H9 (cell line): ENCODE data around the gene ATP6V1B1. TPM values are rescaled to one million over a fixed set of nuclear protein-coding genes. Genes with fewer than 3 reads are reported as not detected.
A peak's percentile ranks its signal among the peaks of the same experiment; 100 is the strongest.

ENCODE experiments used
- DNase-seq: peaks from one replicate; pipeline ENCODE4 v3.0.0-alpha.2; 2017
- H2AFZ ChIP-seq: one replicate; pipeline ENCODE4 v1.6.1; 2013; ENCODE audit warnings: mild to moderate bottlenecking, low read length, control low read depth, moderate library complexity
- H2AK5ac ChIP-seq: 2 replicates; pipeline ENCODE4 v1.6.1; 2013; ENCODE audit warnings: low read length, control low read depth, mixed read lengths; ENCODE audit not compliant: insufficient read length
- H2BK120ac ChIP-seq: one replicate; pipeline ENCODE4 v1.6.1; 2013; ENCODE audit warnings: low read depth, mild to moderate bottlenecking, low read length, control low read depth, inconsistent platforms; ENCODE audit not compliant: poor library complexity, severe bottlenecking
- H2BK12ac ChIP-seq: 2 replicates; pipeline ENCODE4 v1.6.1; 2013; ENCODE audit warnings: low read length, control low read depth, mixed read lengths, low read depth; ENCODE audit not compliant: insufficient read length
- H2BK15ac ChIP-seq: 2 replicates; pipeline ENCODE4 v1.6.1; 2013; ENCODE audit warnings: low read depth, low read length, control low read depth
- H2BK20ac ChIP-seq: one replicate; pipeline ENCODE4 v1.6.1; 2013; ENCODE audit warnings: low read depth, mild to moderate bottlenecking, low read length, control low read depth, inconsistent platforms; ENCODE audit not compliant: poor library complexity, severe bottlenecking
- H2BK5ac ChIP-seq: 2 replicates; pipeline ENCODE4 v1.6.1; 2013; ENCODE audit warnings: low read length, control low read depth, mixed read lengths; ENCODE audit not compliant: insufficient read length
- H3K14ac ChIP-seq: 2 replicates; pipeline ENCODE4 v1.6.1; 2013; ENCODE audit warnings: low read length, control low read depth; ENCODE audit not compliant: insufficient read depth
- H3K18ac ChIP-seq: 2 replicates; pipeline ENCODE4 v1.6.1; 2013; ENCODE audit warnings: low read depth, mild to moderate bottlenecking, mixed read lengths, low read length, control low read depth; ENCODE audit not compliant: insufficient read length
- H3K23ac ChIP-seq: 2 replicates; pipeline ENCODE4 v1.6.1; 2013; ENCODE audit warnings: low read length, control low read depth, mixed read lengths, low read depth; ENCODE audit not compliant: insufficient read length
- H3K23me2 ChIP-seq: 2 replicates; pipeline ENCODE4 v1.6.1; 2013; ENCODE audit warnings: low read depth, mild to moderate bottlenecking, mixed read lengths, low read length, control low read depth; ENCODE audit not compliant: insufficient read length, poor library complexity, severe bottlenecking
- H3K27ac ChIP-seq: 2 replicates; pipeline ENCODE4 v1.5.1; 2013; ENCODE audit warnings: low read length, control low read depth, mixed read lengths, low read depth; ENCODE audit not compliant: insufficient read length
- H3K27me3 ChIP-seq: 2 replicates; pipeline ENCODE4 v1.6.1; 2013; ENCODE audit warnings: low read length, control low read depth, inconsistent platforms; ENCODE audit not compliant: insufficient read depth
- H3K4ac ChIP-seq: 2 replicates; pipeline ENCODE4 v1.6.1; 2013; ENCODE audit warnings: low read depth, mild to moderate bottlenecking, control low read depth, inconsistent platforms, low read length, moderate library complexity
- H3K4me1 ChIP-seq: 2 replicates; pipeline ENCODE4 v1.6.1; 2013; ENCODE audit warnings: low read length, control low read depth, inconsistent platforms; ENCODE audit not compliant: insufficient read depth
- H3K4me2 ChIP-seq: 2 replicates; pipeline ENCODE4 v1.6.1; 2013; ENCODE audit warnings: low read length, control low read depth, mixed read lengths; ENCODE audit not compliant: insufficient read length, insufficient read depth
- H3K56ac ChIP-seq: 2 replicates; pipeline ENCODE4 v1.6.1; 2013; ENCODE audit warnings: low read depth, mild to moderate bottlenecking, mixed read lengths, low read length, control low read depth; ENCODE audit not compliant: insufficient read length
- H3K79me1 ChIP-seq: 2 replicates; pipeline ENCODE4 v1.6.1; 2013; ENCODE audit warnings: low read depth, mild to moderate bottlenecking, moderate library complexity, low read length, control low read depth, inconsistent platforms; ENCODE audit not compliant: insufficient read depth, poor library complexity, severe bottlenecking
- H3K79me2 ChIP-seq: 2 replicates; pipeline ENCODE4 v1.6.1; 2013; ENCODE audit warnings: low read length, control low read depth, inconsistent platforms; ENCODE audit not compliant: insufficient read depth
- H3K9ac ChIP-seq: 2 replicates; pipeline ENCODE4 v1.6.1; 2013; ENCODE audit warnings: low read length, control low read depth, mixed read lengths; ENCODE audit not compliant: insufficient read length; ENCODE audit errors: extremely low read depth
- H3K9me3 ChIP-seq: one replicate; pipeline ENCODE4 v1.6.1; 2013; ENCODE audit warnings: low read depth, low read length, inconsistent platforms; ENCODE audit not compliant: control insufficient read depth
- H3T11ph ChIP-seq: one replicate; pipeline ENCODE4 v1.6.1; 2013; ENCODE audit warnings: mild to moderate bottlenecking, low read length, control low read depth, inconsistent platforms
- H4K20me1 ChIP-seq: one replicate; pipeline ENCODE4 v1.6.1; 2013; ENCODE audit not compliant: control insufficient read depth, insufficient read length, insufficient read depth
- H4K5ac ChIP-seq: 2 replicates; pipeline ENCODE4 v1.6.1; 2013; ENCODE audit warnings: low read depth, mild to moderate bottlenecking, mixed read lengths, low read length, control low read depth; ENCODE audit not compliant: insufficient read length
- H4K8ac ChIP-seq: replicated peaks from 2 replicates; pipeline ENCODE4 v1.6.1; 2013; ENCODE audit warnings: low read length, control low read depth, mixed read lengths, low read depth; ENCODE audit not compliant: insufficient read length
- H4K91ac ChIP-seq: 2 replicates; pipeline ENCODE4 v1.6.1; 2013; ENCODE audit warnings: low read depth, mild to moderate bottlenecking, moderate library complexity, mixed read lengths, low read length, control low read depth; ENCODE audit not compliant: insufficient read length
- H3K27ac Mint-ChIP-seq, 3 experiments: 2 replicates in 2 of 3; 3 replicates in 1 of 3; pipeline ENCODE4 v1.8.0; 2020 to 2021; ENCODE audit warnings: mixed read lengths in 3 of 3, mild to moderate bottlenecking in 1 of 3, moderate library complexity in 1 of 3
- H3K27me3 Mint-ChIP-seq: 2 replicates; pipeline ENCODE4 v1.8.0; 2021; ENCODE audit warnings: low read depth, mild to moderate bottlenecking, moderate library complexity, mixed read lengths
- H3K36me3 Mint-ChIP-seq, 3 experiments: 2 replicates in 2 of 3; 3 replicates in 1 of 3; pipeline ENCODE4 v1.8.0; 2020 to 2021; ENCODE audit warnings: low read depth in 3 of 3, mixed read lengths in 3 of 3; ENCODE audit not compliant: insufficient read depth in 1 of 3
- H3K4me1 Mint-ChIP-seq, 2 experiments: 2 replicates each; pipeline ENCODE4 v1.8.0; 2020; ENCODE audit warnings: mixed read lengths in 2 of 2
- H3K4me3 Mint-ChIP-seq, 2 experiments: 2 replicates in 1 of 2; 3 replicates in 1 of 2; pipeline ENCODE4 v1.8.0; 2020 to 2021; ENCODE audit warnings: mild to moderate bottlenecking in 2 of 2, mixed read lengths in 2 of 2, moderate library complexity in 1 of 2
- H3K9me3 Mint-ChIP-seq, 2 experiments: 2 replicates in 1 of 2; 3 replicates in 1 of 2; pipeline ENCODE4 v1.8.0; 2020; ENCODE audit warnings: mild to moderate bottlenecking in 2 of 2, mixed read lengths in 2 of 2, moderate library complexity in 1 of 2
- CTCF ChIP-seq: fragments of 200-600 bp; sonication (generic); conservative IDR thresholded peaks from 3 replicates; pipeline ENCODE4 v1.8.0; 2021; ENCODE audit warnings: antibody characterized with exemption, mild to moderate bottlenecking
- WGBS: extraction: QIAGEN DNeasy Blood & Tissue Kit; methylation state at CpG from one replicate; pipeline ENCODE4 v1.1.7; 2013; ENCODE audit warnings: missing lambda C conversion rate, low lambda C conversion rate, mixed read lengths; ENCODE audit not compliant: insufficient read length; ENCODE audit errors: extremely low coverage; 5-methylcytosine and 5-hydroxymethylcytosine counted together
- total RNA-seq: library from RNA; stranded (reverse); gene quantifications from 2 replicates; pipeline ENCODE4 v1.2.1, GENCODE V29; 2021

ATP6V1B1 gene
- total RNA-seq, 1 experiment from 2014 or later, result not detected

GRCh38 chr2:70901227-70902066 lies 34.3 kb upstream of the ATP6V1B1 start:
- peaks cover 100% of the 10 kb centered on the region for H3K27me3 Mint-ChIP-seq
- H3K23ac ChIP-seq, result no peak overlapping the region
- no peak overlapping the region for H2BK20ac ChIP-seq
- peaks cover 4% of the 10 kb centered on the region; the same call in 1 of the 2 replicates for H3K4me1 ChIP-seq
- H4K5ac ChIP-seq, result no peak overlapping the region
- H2BK120ac ChIP-seq, result no peak overlapping the region
- DNase-seq, result peak; percentile 69
- no peak overlapping the region for H4K8ac ChIP-seq
- peak overlapping the region; percentile 37 for H3K4me2 ChIP-seq
- no peak overlapping the region for H2BK12ac ChIP-seq
- H3T11ph ChIP-seq, result no peak overlapping the region
- H2BK15ac ChIP-seq, result no peak overlapping the region
- H3K79me2 ChIP-seq, result no peaks in the 10 kb centered on the region
- H3K27ac Mint-ChIP-seq, result no peak overlapping the region
- H3K9me3 ChIP-seq, result no peaks in the 10 kb centered on the region
- no peak overlapping the region for H3K56ac ChIP-seq
- no peak overlapping the region for H2AK5ac ChIP-seq
- H3K9me3 Mint-ChIP-seq, result peaks cover 0 to 3% of the 10 kb centered on the region in 2 experiments; a peak in 3 of 5 replicates
- H4K20me1 ChIP-seq, result no peaks in the 10 kb centered on the region
- no peak overlapping the region for H4K91ac ChIP-seq
- no peak overlapping the region for H3K27ac ChIP-seq
- WGBS, result no CpG with 5 or more reads among the region's 79 CpGs
- no peak overlapping the region for H3K18ac ChIP-seq
- no peak for TF ChIP-seq CTCF
- H3K4ac ChIP-seq, result no peak overlapping the region
- H2BK5ac ChIP-seq, result no peak overlapping the region
- no peak overlapping the region for H3K14ac ChIP-seq
- H3K79me1 ChIP-seq, result no peaks in the 10 kb centered on the region
- peak overlapping the region; percentile 59 to 86 for H3K4me3 Mint-ChIP-seq
- H3K9ac ChIP-seq, result no peak overlapping the region
- no peaks in the 10 kb centered on the region; a peak in 2 of 7 replicates for H3K36me3 Mint-ChIP-seq
- H3K4me1 Mint-ChIP-seq, result peaks cover 29 to 60% of the 10 kb centered on the region in 2 experiments
- peaks cover 9% of the 10 kb centered on the region for H3K23me2 ChIP-seq
- H2AFZ ChIP-seq, result no peak overlapping the region
- H3K27me3 ChIP-seq, result peaks cover 96% of the 10 kb centered on the region
